BLaER1 (cell line): ENCODE measurements around the gene MAGI1.

Experiments used
- H3K27ac ChIP-seq: shearing (Covaris generic); formaldehyde crosslinking; 2 replicates; pipeline ENCODE4 v1.8.1; 2022
- H3K27me3 ChIP-seq: shearing (Covaris generic); formaldehyde crosslinking; 2 replicates; pipeline ENCODE4 v1.8.1; 2022
- H3K36me3 ChIP-seq: shearing (Covaris generic); formaldehyde crosslinking; 2 replicates; pipeline ENCODE4 v1.8.1; 2022
- H3K4me1 ChIP-seq: shearing (Covaris generic); formaldehyde crosslinking; 2 replicates; pipeline ENCODE4 v1.8.1; 2022
- H3K4me2 ChIP-seq: shearing (Covaris generic); formaldehyde crosslinking; 2 replicates; pipeline ENCODE4 v1.8.1; 2022
- H3K4me3 ChIP-seq: shearing (Covaris generic); formaldehyde crosslinking; 2 replicates; pipeline ENCODE4 v1.8.1; 2022
- H3K9ac ChIP-seq: shearing (Covaris generic); formaldehyde crosslinking; 2 replicates; pipeline ENCODE4 v1.8.1; 2022
- H3K9me3 ChIP-seq: shearing (Covaris generic); formaldehyde crosslinking; 2 replicates; pipeline ENCODE4 v1.8.1; 2022
- H4K20me1 ChIP-seq: shearing (Covaris generic); formaldehyde crosslinking; 2 replicates; pipeline ENCODE4 v1.8.1; 2022
- Cebpa-rat ChIP-seq: shearing (Covaris generic); IDR thresholded peaks from 2 replicates; pipeline ENCODE4 v1.8.1; 2022

Gene MAGI1

GRCh38 chr3:65999606-66000005 lies 39.1 kb downstream of the MAGI1 start:
- Histone ChIP-seq H3K27ac (no peak overlapping the region), H3K4me1 (peaks cover 8% of the 10 kb centered on the region), H3K4me3 (no peak overlapping the region), H3K27me3 (no peaks in the 10 kb centered on the region), H4K20me1 (no peaks in the 10 kb centered on the region), H3K9me3 (no peaks in the 10 kb centered on the region), H3K4me2 (no peak overlapping the region), H3K36me3 (peaks cover 5% of the 10 kb centered on the region; the same call in 1 of the 2 replicates), H3K9ac (no peak overlapping the region)
- TF ChIP-seq Cebpa-rat, result no peak

- Histone ChIP-seq H3K9ac (no peak overlapping the region), H4K20me1 (no peaks in the 10 kb centered on the region), H3K4me2 (no peak overlapping the region), H3K4me1 (peaks cover 12% of the 10 kb centered on the region), H3K4me3 (no peak overlapping the region), H3K9me3 (no peaks in the 10 kb centered on the region), H3K27me3 (no peaks in the 10 kb centered on the region), H3K27ac (no peak overlapping the region), H3K36me3 (peaks cover 5% of the 10 kb centered on the region; the same call in 1 of the 2 replicates)
- no peak for TF ChIP-seq Cebpa-rat
These were observed 42.1 kb downstream of the MAGI1 start for GRCh38 chr3:65996589-65996988.

GRCh38 chr3:65995515-65995914 lies 43.2 kb downstream of the MAGI1 start:
- H3K9me3 ChIP-seq, result no peaks in the 10 kb centered on the region
- H3K36me3 ChIP-seq, result peaks cover 5% of the 10 kb centered on the region; the same call in 1 of the 2 replicates
- no peaks in the 10 kb centered on the region for H4K20me1 ChIP-seq
- H3K4me3 ChIP-seq, result no peak overlapping the region
- H3K27me3 ChIP-seq, result no peaks in the 10 kb centered on the region
- no peak for TF ChIP-seq Cebpa-rat
- H3K27ac ChIP-seq, result no peak overlapping the region
- H3K4me1 ChIP-seq, result peaks cover 22% of the 10 kb centered on the region
- H3K4me2 ChIP-seq, result no peak overlapping the region
- no peak overlapping the region for H3K9ac ChIP-seq

GRCh38 chr3:65995030-65995429 lies 43.7 kb downstream of the MAGI1 start:
- Histone ChIP-seq H3K4me2 (no peak overlapping the region), H3K4me1 (peaks cover 27% of the 10 kb centered on the region), H3K27ac (no peak overlapping the region), H3K9me3 (no peaks in the 10 kb centered on the region), H3K36me3 (peaks cover 5% of the 10 kb centered on the region; the same call in 1 of the 2 replicates), H4K20me1 (no peaks in the 10 kb centered on the region), H3K9ac (no peak overlapping the region), H3K4me3 (no peak overlapping the region), H3K27me3 (no peaks in the 10 kb centered on the region)
- no peak for TF ChIP-seq Cebpa-rat

GRCh38 chr3:65993134-65993900 lies 45.4 kb downstream of the MAGI1 start:
- no peaks in the 10 kb centered on the region for H3K27me3 ChIP-seq
- no peak overlapping the region for H3K9ac ChIP-seq
- H3K9me3 ChIP-seq, result no peaks in the 10 kb centered on the region
- H3K4me2 ChIP-seq, result no peak overlapping the region
- H3K4me3 ChIP-seq, result no peak overlapping the region
- peaks cover 5% of the 10 kb centered on the region; the same call in 1 of the 2 replicates for H3K36me3 ChIP-seq
- peaks cover 41% of the 10 kb centered on the region for H3K4me1 ChIP-seq
- H3K27ac ChIP-seq, result no peak overlapping the region
- no peaks in the 10 kb centered on the region for H4K20me1 ChIP-seq
- TF ChIP-seq Cebpa-rat, result no peak

- no peaks in the 10 kb centered on the region for H3K9me3 ChIP-seq
- no peaks in the 10 kb centered on the region for H3K27me3 ChIP-seq
- H4K20me1 ChIP-seq, result no peaks in the 10 kb centered on the region
- no peak overlapping the region for H3K9ac ChIP-seq
- peaks cover 41% of the 10 kb centered on the region for H3K4me1 ChIP-seq
- H3K36me3 ChIP-seq, result peaks cover 10% of the 10 kb centered on the region; the same call in 1 of the 2 replicates
- peak overlapping the region; percentile 57 for H3K4me2 ChIP-seq
- H3K27ac ChIP-seq, result peak overlapping the region; percentile 49; the same call in 1 of the 2 replicates
- no peak overlapping the region for H3K4me3 ChIP-seq
- no peak for TF ChIP-seq Cebpa-rat
These were observed 46.6 kb downstream of the MAGI1 start for GRCh38 chr3:65992106-65992505.

GRCh38 chr3:65988411-65989180 lies 50.1 kb downstream of the MAGI1 start:
- Histone ChIP-seq H3K27me3 (no peaks in the 10 kb centered on the region), H3K27ac (no peak overlapping the region), H3K4me3 (no peak overlapping the region), H3K4me1 (peaks cover 53% of the 10 kb centered on the region), H3K4me2 (no peak overlapping the region), H3K36me3 (0 out of 2 replicates have a peak, but pooled peaks cover 10% of the 10 kb centered on the region), H4K20me1 (no peaks in the 10 kb centered on the region), H3K9me3 (no peaks in the 10 kb centered on the region), H3K9ac (no peak overlapping the region)
- TF ChIP-seq Cebpa-rat, result no peak

- no peak overlapping the region for H3K4me3 ChIP-seq
- H3K9ac ChIP-seq, result no peak overlapping the region
- H3K36me3 ChIP-seq, result 0 out of 2 replicates have a peak, but pooled peaks cover 10% of the 10 kb centered on the region
- H3K4me1 ChIP-seq, result peaks cover 39% of the 10 kb centered on the region
- no peak overlapping the region for H3K27ac ChIP-seq
- no peaks in the 10 kb centered on the region for H3K27me3 ChIP-seq
- no peaks in the 10 kb centered on the region for H4K20me1 ChIP-seq
- TF ChIP-seq Cebpa-rat, result no peak
- no peaks in the 10 kb centered on the region for H3K9me3 ChIP-seq
- no peak overlapping the region for H3K4me2 ChIP-seq
These were observed 52.4 kb downstream of the MAGI1 start for GRCh38 chr3:65986285-65986684.

- Histone ChIP-seq H3K9me3 (no peaks in the 10 kb centered on the region), H3K27ac (no peak overlapping the region), H4K20me1 (no peaks in the 10 kb centered on the region), H3K4me3 (no peak overlapping the region), H3K4me2 (no peak overlapping the region), H3K4me1 (peaks cover 30% of the 10 kb centered on the region), H3K36me3 (0 out of 2 replicates have a peak, but pooled peaks cover 10% of the 10 kb centered on the region), H3K9ac (no peak overlapping the region), H3K27me3 (no peaks in the 10 kb centered on the region)
- TF ChIP-seq Cebpa-rat, result no peak
These were observed 53.7 kb downstream of the MAGI1 start for GRCh38 chr3:65984975-65985374.

- H3K4me1 ChIP-seq, result peaks cover 33% of the 10 kb centered on the region
- TF ChIP-seq Cebpa-rat, result no peak
These were observed 55.6 kb downstream of the MAGI1 start for GRCh38 chr3:65983100-65983499.

More at GRCh38 chr3:65983100-65983499, 55.6 kb downstream of the MAGI1 start:
- Histone ChIP-seq H3K36me3 (0 out of 2 replicates have a peak, but pooled peaks cover 10% of the 10 kb centered on the region), H3K27ac (no peak overlapping the region), H3K4me3 (no peak overlapping the region), H3K9me3 (no peaks in the 10 kb centered on the region), H4K20me1 (no peaks in the 10 kb centered on the region), H3K9ac (no peak overlapping the region), H3K4me2 (no peak overlapping the region), H3K27me3 (no peaks in the 10 kb centered on the region)
